ENCODE results near the gene ATP5PB.

DNA sequence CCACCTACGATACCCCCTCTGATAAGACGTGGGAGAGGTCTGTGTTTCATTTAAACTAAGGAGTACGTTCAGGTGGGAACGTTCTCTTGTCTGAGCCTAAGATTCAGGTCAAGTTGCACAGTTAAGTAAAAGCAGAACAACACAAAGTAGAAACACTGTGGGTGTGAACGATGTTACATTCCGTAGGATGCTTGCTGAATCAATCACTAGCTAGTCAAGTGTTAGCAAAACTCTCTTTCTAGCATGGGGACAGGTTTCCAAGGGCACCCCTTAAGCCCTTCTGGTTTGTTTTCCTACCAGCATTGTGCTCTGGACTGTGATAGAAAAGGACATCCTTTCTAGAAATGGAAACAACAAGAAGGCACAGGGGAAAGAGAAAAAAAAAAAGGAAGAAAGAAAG, 37.9 kb downstream of the ATP5PB start:
- no peak for TF ChIP-seq EZH2 (IDR thresholded peaks at IDR 0.05; ENCODE audit: borderline replicate concordance, low read depth, low read length, severe bottlenecking)
- TF ChIP-seq, protein P1, sequence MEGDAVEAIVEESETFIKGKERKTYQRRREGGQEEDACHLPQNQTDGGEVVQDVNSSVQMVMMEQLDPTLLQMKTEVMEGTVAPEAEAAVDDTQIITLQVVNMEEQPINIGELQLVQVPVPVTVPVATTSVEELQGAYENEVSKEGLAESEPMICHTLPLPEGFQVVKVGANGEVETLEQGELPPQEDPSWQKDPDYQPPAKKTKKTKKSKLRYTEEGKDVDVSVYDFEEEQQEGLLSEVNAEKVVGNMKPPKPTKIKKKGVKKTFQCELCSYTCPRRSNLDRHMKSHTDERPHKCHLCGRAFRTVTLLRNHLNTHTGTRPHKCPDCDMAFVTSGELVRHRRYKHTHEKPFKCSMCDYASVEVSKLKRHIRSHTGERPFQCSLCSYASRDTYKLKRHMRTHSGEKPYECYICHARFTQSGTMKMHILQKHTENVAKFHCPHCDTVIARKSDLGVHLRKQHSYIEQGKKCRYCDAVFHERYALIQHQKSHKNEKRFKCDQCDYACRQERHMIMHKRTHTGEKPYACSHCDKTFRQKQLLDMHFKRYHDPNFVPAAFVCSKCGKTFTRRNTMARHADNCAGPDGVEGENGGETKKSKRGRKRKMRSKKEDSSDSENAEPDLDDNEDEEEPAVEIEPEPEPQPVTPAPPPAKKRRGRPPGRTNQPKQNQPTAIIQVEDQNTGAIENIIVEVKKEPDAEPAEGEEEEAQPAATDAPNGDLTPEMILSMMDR (IDR thresholded peaks at IDR 0.05; ENCODE audit: borderline replicate concordance, extremely low read depth, low read length, poor library complexity, severe bottlenecking) = no peak
